Thyroid gland (tissue), 4 donors: Measurements from ENCODE around the gene LINGO4.

Source experiments
- POLR2A ChIP-seq, 2 donors: fragments of 450-650 bp; IDR thresholded peaks; one replicate each; pipeline ENCODE4 v1.6.1; 2017; ENCODE audit warnings: antibody characterized with exemption in 2 of 2, mild to moderate bottlenecking in 2 of 2, moderate library complexity in 1 of 2
- TF ChIP-seq, protein P1 (sequence below), 6 experiments: fragments of 200-600 bp in 3 of 6; fragments of 450-650 bp in 3 of 6; sonication (generic) in 3 of 6; IDR thresholded peaks; one replicate each; pipeline ENCODE4 v1.5.1; 2016 to 2019; ENCODE audit warnings: antibody characterized with exemption in 6 of 6, mild to moderate bottlenecking in 2 of 6, inconsistent platforms in 1 of 6, moderate library complexity in 1 of 6

DNA sequence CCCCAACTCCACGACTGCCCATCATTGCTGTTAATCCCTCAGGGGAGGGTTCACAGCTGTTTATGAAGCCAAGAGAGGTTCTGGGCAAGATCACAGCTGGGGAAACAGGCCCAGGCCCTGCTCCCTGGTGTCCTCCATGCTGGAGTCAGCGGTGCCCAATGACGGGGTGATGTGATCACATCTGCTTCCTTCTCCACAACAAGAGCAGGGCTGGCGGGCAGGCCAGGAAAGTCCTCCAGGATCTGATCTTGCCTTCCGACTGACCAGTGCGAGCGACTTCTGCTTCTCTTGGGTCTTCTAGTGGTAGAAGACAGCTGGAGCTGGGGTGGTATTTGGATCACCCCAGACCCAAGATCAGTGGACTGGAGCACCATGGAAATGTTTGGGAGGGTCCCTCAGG is 951 bp upstream of the LINGO4 start:
- TF ChIP-seq POLR2A (IDR thresholded peaks at IDR 0.05): no peak
- TF ChIP-seq, protein P1, sequence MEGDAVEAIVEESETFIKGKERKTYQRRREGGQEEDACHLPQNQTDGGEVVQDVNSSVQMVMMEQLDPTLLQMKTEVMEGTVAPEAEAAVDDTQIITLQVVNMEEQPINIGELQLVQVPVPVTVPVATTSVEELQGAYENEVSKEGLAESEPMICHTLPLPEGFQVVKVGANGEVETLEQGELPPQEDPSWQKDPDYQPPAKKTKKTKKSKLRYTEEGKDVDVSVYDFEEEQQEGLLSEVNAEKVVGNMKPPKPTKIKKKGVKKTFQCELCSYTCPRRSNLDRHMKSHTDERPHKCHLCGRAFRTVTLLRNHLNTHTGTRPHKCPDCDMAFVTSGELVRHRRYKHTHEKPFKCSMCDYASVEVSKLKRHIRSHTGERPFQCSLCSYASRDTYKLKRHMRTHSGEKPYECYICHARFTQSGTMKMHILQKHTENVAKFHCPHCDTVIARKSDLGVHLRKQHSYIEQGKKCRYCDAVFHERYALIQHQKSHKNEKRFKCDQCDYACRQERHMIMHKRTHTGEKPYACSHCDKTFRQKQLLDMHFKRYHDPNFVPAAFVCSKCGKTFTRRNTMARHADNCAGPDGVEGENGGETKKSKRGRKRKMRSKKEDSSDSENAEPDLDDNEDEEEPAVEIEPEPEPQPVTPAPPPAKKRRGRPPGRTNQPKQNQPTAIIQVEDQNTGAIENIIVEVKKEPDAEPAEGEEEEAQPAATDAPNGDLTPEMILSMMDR (IDR thresholded peaks at IDR 0.05): no peak
